GF-D8 (cell line): ENCODE results near the gene RAD9B.
"Not testable (repeated sequence)": the region's sequence is repeated elsewhere in the genome, so short reads cannot be mapped to it uniquely, and the experiment has no call there.

Experiments
- DNase-seq: peaks from one replicate; lab custom pipeline; 2025; lab: John Stamatoyannopoulos, UW

Gene RAD9B

DNA sequence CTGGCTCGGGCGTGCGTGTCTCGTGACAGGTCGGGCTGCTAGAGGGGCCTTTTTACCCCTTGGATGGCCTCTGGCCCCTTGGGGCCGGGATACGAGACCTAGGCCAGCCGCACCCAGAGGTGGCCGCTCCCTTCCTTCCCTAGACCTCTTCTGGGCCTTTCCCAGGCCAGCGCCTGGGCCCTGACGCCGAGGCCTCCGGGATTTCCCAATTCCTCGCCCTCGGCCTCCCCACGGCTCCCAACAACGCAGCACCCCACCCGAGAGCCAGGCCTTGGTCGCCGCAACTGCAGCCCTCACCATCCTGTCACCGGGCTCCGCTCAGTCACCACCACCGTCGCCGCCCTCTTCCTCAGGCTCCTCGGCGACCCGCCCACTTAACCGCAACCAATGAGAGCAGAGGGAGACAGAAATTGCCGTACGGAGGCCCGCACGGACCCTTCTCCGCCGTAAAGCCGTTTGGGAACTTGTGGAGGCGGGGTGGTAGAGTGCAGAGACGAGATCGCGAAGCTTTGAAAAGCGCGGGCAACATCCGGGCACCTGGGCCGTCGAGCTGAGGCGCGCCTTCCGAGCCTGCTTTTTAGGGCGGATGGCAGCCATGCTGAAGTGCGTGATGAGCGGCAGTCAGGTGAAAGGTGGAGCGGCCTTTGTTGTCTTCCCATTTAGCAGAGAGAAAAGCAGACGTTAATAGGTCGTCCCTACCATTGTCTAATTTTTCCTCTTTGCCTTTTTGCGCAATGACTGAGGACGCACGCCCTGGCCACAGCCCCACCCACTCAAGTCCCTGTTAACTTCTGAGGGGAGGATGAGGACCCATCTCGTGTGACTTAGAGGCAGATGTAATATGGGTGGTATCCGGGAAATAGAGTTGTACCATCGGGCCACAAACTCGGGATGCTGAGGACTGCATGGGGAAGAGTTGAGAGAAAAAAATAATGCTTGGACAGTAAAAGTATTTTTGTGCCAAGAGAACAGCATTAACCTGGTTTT, at the start of gene RAD9B, which contains the start of gene VPS29:
Gene RAD9B (plus strand): TSS at position 580 of the 987 bp plus-strand sequence. CDS start 7 bp downstream, at position 587.
Gene VPS29 (minus strand): TSS at position 360 of the 987 bp plus-strand sequence. CDS start 60 bp downstream, at position 300.
- DNase-seq = peak; percentile 96

DNA sequence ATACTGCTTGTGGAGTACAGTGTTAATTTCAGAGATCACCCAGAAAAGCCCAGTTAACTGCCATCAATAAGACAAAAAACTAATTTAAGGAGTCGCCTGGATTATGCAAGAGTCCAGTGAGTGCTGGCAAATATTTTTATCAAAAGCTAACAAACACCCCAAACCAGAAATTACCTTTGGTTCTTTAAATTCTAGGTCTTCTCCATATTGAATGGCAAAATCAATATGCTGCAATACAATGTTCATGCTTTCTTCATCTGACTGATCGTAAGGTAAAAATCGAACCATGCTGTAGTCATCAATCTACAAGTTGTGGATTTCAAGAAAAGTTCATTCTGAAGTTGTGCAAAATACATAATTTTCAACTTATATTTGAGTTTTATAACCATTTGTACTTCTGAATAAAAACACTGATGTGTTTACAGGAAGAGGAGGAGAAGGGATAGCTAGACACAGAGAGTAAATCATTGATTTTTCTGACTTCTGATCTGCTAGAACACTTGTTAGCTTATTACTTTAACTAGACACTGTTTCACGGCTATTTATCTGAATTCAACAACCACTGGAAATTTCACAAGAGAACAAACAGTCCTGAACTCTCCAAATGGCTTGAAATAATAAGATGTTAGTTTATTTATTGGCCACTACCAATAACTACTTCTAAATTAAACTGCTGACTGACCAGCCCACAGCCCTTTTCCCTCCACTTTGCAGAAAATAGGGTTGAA, 48.4 kb upstream of the RAD9B start:
- DNase-seq = no peak

DNA sequence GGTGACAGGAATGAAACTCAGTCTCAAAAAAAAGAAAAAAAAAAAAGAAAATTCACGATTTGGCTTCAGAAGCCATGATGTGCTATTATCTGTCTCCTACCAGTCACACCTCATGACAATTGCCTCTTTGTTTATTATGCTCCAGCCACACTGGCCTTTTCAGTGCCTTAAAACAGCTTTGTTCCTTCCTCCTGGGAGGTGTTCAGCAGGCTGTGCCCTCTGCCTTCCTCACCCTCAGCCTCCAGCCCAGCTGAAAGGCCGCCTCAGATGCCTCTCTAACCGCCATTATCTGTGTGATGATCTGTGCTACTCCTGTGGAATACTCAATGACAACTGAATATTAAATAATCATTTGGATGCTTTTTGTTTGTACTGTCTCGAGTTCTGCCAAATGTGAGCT, 43.4 kb upstream of the RAD9B start:
- DNase-seq = no peak

DNA sequence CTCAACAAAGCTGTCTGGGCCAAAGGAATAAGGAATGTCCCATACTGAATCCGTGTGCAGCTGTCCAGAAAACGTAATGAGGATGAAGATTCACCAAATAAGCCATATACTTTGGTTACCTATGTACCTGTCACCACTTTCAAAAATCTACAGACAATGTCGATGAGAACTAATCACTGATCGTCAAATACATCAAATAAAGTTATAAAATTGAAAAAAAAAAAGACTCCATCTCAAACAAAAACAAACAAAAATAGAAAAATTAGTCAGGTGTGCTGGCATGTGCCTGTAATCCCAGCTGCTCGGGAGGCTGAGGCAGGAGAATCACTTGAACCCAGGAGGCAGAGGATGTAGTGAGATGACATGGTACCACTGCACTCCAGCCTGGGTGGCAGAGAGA, 40.9 kb upstream of the RAD9B start:
- DNase-seq = not testable (repeated sequence)

DNA sequence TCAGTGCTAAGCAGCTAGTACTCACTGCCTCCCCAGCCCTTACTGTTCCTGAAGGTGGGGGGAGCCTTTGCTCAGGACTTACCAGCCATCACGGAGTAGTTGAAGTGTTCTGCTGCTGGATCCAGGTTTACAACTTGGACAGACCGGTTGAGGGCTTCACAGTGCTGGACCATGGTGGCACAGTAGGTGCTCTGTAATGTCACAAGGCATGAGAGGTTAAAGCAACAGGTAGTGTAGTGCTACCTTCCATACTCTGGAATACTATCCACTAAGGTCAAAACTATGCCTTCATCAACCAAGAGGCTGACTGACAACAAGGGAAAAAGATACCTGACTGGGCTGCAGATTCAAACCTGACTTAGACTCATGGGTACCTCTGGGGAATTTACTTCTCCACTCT, 37.1 kb upstream of the RAD9B start:
- no peak for DNase-seq

DNA sequence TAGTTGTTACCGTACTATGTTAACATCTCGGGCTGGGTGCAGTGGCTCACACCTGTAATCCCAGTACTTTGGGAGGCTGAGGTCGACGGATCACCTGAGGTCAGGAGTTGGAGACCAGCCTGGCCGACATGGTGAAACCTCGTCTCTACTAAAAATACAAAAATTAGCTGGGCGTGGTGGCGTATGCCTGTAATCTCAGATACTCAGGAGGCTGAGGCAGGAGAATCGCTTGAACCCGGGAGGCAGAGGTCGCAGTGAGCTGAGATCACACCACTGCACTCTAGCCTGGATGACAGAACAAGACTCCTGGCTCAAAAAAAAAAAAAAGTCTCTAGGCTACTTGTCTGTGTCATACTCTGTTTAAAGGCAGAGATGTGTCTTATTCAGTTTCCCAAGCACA, 36.4 kb upstream of the RAD9B start:
- not testable (repeated sequence) for DNase-seq

DNA sequence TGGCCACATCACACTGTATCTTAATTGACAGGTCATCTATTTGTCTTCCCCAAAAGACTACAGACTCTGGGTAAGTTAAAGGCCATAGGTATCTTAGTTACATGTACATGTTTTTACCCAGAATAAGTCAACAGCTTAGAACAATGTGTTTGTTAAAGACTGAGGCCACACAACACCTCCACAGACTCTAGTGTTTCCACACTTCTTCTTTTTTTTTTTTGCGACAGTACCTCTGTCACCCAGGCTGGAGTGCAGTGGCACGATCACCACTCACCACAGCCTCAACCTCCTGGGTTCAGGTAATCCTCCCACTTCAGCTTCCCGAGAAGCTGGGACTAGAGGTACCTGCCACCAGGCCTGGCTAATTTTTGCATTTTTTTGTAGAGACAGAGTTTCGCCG, 35.3 kb upstream of the RAD9B start:
- DNase-seq = no peak

DNA sequence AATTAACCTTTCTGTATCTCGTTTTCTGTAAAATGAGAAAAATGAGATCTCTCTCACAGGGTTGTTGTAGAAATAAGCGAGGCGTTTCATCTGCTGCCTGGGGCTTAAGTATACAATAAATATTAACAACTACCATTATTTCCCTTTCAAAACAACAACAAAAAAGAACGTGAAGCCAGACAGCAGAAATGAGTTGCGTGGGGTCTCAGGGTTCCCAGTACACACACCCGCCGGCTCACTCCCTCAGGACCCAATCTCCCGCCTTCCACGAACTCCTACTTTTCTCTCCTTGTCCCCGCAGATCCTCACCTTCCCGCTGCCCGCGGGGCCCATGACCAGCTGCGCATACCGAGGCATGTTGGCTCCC, 34.3 kb upstream of the RAD9B start:
- no peak for DNase-seq

DNA sequence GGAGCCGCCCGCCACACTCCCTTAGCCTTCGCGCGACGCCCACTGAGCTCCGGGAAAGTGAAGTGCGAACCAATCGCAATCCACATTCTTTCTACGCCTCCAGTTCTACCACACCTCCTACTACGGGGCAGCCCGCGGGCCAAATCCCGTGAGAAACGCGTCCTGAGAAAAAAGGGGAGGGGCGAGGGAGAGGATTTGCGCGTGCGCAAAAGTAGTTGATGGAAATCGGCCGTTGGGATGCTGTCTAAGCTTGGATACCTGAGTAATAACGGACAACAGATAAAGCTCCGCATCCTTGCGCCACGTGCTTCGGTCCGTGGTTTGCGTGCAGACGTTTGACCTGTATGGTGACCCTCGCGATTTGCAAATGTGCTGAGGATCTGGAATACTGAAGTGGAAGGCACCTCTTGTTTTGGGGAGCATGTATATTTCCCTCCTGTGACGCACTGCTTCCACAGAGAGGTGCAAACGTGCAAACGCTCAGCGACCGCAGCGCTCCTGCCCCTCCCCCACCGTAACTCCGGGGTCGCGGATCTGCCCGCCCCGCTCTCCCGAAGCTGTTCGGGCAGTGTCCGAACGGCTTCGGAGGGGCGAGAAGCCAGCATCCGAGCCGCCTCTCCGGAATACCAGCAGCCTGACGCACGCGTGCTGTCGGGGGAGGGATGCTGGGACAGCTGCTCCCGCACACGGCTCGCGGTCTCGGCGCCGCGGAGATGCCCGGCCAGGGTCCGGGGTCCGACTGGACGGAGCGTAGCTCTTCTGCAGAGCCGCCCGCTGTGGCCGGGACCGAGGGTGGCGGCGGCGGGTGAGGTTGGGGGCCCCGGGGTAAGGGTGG, 33.7 kb upstream of the RAD9B start, which contains the start of the genes FAM216A and GPN3:
Gene FAM216A (plus strand): TSS at position 632 of the 835 bp plus-strand sequence. CDS start 31 bp downstream, at position 663.
Gene GPN3 (minus strand): TSS at position 44 of the 835 bp plus-strand sequence. CDS start 54 bp downstream, outside the sequence.
- DNase-seq = peak; percentile 94

DNA sequence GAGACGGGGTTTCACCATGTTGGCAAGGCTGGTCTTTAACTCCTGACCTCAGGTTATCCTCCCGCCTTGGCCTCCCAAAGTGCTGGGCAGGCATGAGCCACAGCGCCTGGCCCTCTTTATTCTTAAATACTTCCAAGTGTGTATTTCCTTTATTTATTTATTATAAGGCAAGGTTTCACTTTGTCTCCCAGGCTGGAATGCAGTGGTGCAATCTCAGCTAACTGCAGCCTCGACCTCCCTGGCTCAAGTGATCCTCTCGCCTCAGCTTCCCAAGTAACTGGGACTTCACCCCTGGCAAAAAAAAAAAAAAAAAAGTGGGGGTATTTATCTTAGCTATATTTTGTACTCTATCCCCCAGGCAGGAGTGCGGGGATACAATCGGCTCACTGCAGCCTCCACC, 26.7 kb upstream of the RAD9B start:
- DNase-seq = no peak

DNA sequence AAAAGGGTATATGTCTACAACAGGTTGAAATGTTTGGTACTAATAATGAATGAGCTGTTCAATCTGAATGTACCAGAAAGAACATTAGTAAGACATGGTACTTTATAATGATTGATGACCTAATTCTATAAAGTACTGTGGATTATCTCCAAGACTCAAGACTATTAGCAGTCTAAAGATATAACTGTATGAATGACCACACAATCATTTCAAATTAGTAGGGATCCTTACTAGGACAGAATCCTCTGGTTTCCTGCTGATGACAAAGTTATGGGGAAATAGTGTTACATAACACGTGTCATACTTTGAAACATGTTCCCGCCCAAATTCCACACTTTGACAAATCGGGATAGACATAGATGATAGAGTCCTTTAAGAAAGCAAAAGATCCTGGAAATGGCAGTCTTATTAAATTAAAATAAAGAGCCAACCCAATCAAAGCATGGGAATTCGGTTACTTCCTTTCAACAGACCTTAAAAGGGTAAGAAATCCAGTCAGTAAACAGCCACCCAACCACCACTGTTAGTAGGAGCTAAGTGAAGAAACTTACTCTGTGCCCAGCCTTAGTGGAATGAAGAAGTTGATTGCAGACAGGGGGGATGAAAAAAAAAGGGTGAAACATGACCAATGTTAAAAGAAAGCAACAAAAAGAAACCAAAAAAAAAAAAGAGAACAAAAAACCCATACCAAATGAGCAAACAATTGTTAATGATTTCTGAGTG, 3.0 kb upstream of the RAD9B start:
- peak; percentile 81 for DNase-seq

DNA sequence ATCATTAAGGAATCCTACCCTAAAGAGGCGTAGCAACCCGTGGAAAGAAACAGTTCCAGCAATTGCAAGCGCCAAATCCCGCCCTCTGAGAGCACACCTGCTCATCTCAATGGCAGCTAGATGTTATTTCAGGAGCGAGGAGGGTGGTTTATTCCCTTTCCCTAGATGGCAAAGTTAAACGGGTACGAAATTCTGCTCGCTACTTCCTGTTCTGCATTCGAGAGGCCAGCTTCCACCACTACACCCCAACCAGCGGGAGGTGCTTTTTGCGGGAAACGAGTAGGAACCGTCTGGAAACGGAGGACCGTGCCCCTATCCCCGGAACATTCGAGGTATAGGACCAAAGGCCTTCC, 756 bp upstream of the RAD9B start:
- peak; percentile 52 for DNase-seq

DNA sequence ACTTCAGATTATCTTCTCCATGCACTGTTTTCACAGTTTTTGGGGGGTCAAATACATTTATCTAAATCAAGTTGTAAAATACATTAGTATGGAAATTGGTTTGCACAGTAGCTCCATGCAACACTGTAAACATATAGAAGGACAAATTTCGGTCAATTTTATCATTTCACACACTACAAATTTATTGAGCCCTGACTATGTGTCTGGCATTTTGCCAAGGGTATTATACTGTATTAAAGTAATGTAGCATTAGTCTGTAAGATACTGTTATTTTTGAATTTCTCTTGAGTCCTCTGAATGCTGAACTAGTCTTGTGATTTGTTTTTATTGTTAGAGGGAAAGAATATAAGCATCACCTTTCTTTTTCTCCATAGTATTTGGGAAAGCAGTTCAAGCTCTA, 1.3 kb downstream of the RAD9B start:
- DNase-seq = no peak

DNA sequence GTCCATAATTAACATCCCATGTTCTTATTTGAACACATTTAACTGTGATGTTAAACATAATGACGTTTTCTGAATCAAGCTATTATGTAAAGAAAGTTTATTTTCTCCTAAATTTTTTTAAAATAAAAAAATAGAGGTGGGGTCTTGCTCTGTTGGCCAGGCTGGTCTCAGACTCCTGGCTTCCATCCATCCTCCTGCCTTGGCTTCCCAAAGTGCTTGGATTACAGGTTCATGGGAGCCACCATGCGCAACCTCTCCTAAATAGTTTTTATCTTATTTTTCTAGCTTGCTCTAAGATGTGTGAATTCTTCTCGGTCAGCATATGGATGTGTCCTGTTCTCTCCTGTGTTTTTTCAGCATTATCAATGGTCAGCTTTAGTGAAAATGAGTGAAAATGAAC, 3.2 kb downstream of the RAD9B start:
- no peak for DNase-seq

DNA sequence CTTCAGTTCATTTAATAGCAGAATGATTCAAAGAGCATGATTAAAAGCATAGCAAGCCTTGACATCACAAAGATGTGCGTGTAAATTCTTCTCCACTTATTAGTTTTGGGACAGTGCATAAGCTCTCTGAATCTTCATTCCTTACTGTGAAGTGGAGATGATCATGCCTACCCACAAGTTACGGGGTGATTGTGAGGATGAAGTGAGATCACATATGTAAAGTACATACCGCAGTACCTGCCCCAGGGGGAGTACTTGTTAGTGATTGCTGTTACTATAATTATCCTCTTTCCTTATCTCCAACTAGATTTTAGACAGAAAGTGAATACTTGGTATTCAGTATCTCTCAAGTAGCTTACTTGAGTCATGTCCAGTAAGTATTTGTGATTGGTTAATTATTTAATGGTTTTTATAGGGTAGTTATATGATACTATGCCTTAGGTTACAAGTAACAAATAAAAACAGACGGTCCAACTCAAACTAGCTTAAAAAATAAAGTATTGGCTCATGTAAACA, 6.0 kb downstream of the RAD9B start:
- DNase-seq = no peak

DNA sequence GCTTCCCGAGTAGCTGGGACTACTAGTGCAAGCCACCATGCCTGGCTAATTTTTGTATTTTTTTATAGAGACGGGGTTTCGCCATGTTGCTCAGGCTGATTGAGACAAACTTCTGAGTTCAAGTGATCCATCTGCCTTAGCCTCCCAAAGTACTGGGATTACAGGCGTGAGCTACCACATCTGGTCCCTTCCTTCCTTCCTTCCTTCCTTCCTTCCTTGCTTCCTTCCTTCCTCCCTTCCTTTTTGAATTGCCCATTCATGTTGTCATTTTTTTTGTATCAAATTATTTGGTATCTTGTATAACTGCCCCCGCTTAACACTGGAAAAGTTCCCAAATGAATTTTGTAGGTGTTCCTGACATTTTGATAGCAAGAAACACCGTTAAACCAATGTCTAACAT, 11.7 kb downstream of the RAD9B start:
- no peak for DNase-seq

DNA sequence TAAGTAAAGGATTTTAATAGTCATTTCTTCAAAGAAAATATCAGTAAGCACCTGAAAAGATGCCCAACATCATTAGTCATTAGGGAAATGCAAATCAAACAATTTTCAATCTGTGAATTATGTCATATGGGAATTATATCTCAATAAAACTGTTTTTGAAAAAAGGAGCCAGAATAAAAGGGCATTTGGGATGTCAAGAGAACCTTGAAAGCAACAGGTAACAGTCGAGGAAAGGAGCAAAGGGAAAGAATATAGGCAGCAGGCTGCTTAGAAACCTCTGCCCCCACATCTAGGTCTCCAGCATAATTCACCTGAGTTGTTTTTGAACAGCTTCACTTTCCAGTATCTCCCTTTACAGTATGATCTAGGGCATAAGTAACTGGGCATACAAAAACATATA, 12.2 kb downstream of the RAD9B start:
- DNase-seq = no peak

DNA sequence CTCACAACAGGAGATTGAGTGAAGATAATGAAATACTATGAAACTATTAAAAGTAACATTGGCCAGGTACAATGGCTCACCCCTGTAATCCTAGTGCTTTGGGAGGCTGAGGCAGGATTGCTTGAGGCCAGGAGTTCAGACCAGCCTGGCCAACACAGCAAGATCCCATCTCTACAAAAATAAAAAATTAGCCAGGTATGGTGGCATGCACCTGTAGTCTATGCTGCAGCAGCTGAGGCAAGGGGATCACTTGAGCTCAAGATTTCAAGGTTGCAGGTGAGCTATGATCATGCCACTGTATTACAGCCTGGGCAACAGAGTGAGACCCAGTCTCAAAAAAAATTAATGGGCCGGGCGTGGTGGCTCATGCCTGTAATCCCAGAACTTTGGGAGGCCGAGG, 14.9 kb downstream of the RAD9B start:
- no peak for DNase-seq

DNA sequence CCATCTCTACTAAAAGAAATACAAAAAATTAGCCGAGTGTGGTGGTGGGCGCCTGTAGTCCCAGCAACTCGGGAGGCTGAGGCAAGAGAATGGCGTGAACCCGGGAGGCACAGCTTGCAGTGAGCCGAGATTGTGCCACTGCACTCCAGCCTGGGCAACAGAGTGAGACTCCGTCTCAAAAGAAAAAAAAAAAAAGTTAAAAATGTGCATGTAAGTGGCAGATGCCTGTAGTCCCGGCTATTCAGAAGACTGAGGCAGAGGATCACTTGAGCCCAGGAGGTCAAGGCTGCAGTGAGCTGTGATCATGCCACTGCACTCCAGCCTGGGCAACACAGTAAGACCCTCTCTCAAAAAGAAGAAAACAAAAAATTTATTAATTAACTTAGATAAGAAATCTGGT, 15.9 kb downstream of the RAD9B start:
- not testable (repeated sequence) for DNase-seq

DNA sequence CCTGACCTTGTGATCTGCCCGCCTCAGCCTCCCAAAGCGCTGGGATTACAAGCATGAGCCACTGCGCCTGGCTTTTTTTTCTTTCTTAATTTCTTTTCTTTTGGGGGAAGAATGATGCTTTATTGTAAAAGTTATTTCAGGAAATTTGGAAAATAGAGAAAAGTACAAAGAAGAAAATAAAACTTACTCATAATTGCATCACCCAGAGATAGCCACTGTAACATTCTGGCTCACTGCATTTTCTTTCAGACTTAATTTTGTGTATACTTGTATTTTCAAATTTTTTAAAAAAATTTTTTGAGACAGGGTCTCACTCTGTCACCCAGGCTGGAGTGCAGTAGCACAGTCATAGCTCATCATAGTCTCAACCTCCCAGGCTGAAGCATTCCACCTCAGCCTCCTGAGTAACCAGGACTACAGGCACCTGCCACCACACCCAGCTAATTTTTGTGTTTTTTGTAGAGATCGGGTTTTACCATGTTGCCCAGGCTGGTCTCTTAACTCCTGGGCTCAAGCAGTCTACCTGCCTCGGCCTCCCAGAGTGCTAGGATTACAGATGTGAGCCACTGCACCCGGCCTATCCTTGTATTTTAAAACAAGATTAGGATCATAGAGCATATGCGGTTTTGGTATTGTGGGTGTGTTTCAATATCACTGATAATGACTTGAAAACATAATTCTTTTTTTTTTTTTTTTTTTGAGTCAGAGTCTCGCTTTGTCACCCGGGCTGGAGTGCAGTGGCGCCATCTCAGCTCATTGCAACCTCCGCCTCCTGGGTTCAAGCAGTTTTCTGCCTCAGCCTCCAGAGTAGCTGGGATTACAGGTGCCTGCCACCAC, 19.0 kb downstream of the RAD9B start:
- not testable (repeated sequence) for DNase-seq
